Measurements from ENCODE around the gene PPP1R9B.

DNA sequence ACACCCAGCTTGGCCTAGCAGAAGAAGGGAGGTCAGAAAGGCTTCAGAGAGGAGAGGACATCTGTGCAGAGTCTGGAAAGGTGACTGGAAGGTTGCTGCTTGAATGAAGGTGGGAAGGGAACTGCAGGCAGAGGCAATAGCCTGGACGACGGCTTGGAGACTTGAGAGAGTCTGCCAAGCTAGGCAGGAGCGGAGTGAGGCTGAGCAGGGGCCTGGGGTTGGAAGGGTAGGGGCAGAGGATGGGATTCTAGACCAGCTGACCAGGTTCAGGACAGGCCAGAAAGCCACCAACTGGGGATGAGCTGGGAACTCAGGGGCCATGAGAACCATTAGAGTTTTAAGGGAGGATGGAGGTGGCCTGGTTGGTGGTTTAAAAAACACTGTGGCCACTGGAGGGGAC is 15.0 kb upstream of the PPP1R9B start:
- TF ChIP-seq SP4 (IDR thresholded peaks at IDR 0.05; ENCODE audit: low read length) (no peak), TAF1 (IDR thresholded peaks at IDR 0.05; ENCODE audit: low read depth, low read length) (no peak), CTCF (IDR thresholded peaks at IDR 0.05; ENCODE audit: control extremely low read depth in 1 of 3, insufficient read depth in 1 of 3, low read depth in 1 of 3, low read length in 3 of 3) (no peak), JUN (IDR thresholded peaks at IDR 0.05; ENCODE audit: low read depth, low read length) (no peak), POLR2AphosphoS5 (IDR thresholded peaks at IDR 0.05; ENCODE audit: low read depth, low read length) (no peak), POLR2A (IDR thresholded peaks at IDR 0.05; ENCODE audit: control extremely low read depth in 1 of 2, low read depth in 2 of 2, low read length in 2 of 2) (no peak), RFX5 (IDR thresholded peaks at IDR 0.05; ENCODE audit: borderline replicate concordance, low read depth, low read length) (no peak), CREB1 (IDR thresholded peaks at IDR 0.05) (no peak), JUND (IDR thresholded peaks at IDR 0.05; ENCODE audit: low read length) (no peak), EZH2 (IDR thresholded peaks at IDR 0.05; ENCODE audit: low read depth, low read length, severe bottlenecking) (no peak), USF2 (IDR thresholded peaks at IDR 0.05; ENCODE audit: low read length) (no peak), SRF (IDR thresholded peaks at IDR 0.05; ENCODE audit: low read depth, low read length) (no peak), SIN3A (conservative IDR thresholded peaks at IDR 0.05 in 1 of 2, IDR thresholded peaks at IDR 0.05 in 1 of 2; ENCODE audit: low read depth in 1 of 2, low read length in 2 of 2) (no peak)
- TF ChIP-seq, protein P1, sequence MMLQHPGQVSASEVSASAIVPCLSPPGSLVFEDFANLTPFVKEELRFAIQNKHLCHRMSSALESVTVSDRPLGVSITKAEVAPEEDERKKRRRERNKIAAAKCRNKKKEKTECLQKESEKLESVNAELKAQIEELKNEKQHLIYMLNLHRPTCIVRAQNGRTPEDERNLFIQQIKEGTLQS (IDR thresholded peaks at IDR 0.05; ENCODE audit: insufficient read depth, low read depth, low read length): no peak
